ENCODE data around the gene B4GAT1.
"Not testable (repeated sequence)": the region's sequence is repeated elsewhere in the genome, so short reads cannot be mapped to it uniquely, and the experiment has no call there.

The B4GAT1 gene

GRCh38 chr11:66362481-66363147 lies 15.2 kb upstream of the B4GAT1 start:
- DNase-seq = no peak

- DNase-seq = no peak
These were observed 14.1 kb upstream of the B4GAT1 start for GRCh38 chr11:66361502-66361941.

- DNase-seq = no peak
These were observed 13.1 kb upstream of the B4GAT1 start for GRCh38 chr11:66360406-66361073.

GRCh38 chr11:66359662-66360087 lies 12.2 kb upstream of the B4GAT1 start:
- DNase-seq = no peak

- not testable (repeated sequence) for DNase-seq
These were observed 3.3 kb upstream of the B4GAT1 start for GRCh38 chr11:66350560-66351235.

- DNase-seq = no peak
These were observed 1.6 kb upstream of the B4GAT1 start for GRCh38 chr11:66349084-66349386.

- DNase-seq = no peak
These were observed 679 bp downstream of the B4GAT1 start for GRCh38 chr11:66346476-66347424.

- no peak for DNase-seq
These were observed 2.1 kb downstream of the B4GAT1 start for GRCh38 chr11:66345316-66345649.

- DNase-seq = peak; percentile 90
These were observed 2.7 kb downstream of the B4GAT1 start, which contains the start of gene BRMS1 for GRCh38 chr11:66344550-66345315. BRMS1 (minus strand) TSS chr11:66345104; CDS start chr11:66342234, 2,870 bp downstream.

GRCh38 chr11:66343176-66343575 lies 4.3 kb downstream of the B4GAT1 start:
- DNase-seq = no peak

- DNase-seq = no peak
These were observed 5.8 kb downstream of the B4GAT1 start for GRCh38 chr11:66341502-66342126.

- no peak for DNase-seq
These were observed 6.6 kb downstream of the B4GAT1 start for GRCh38 chr11:66340596-66341501.

GRCh38 chr11:66339686-66340483 lies 7.5 kb downstream of the B4GAT1 start:
- no peak for DNase-seq

GRCh38 chr11:66339162-66339675 lies 8.2 kb downstream of the B4GAT1 start:
- DNase-seq = no peak

GRCh38 chr11:66338276-66339161 lies 8.9 kb downstream of the B4GAT1 start:
- no peak for DNase-seq

GRCh38 chr11:66337103-66337899 lies 10.1 kb downstream of the B4GAT1 start:
- DNase-seq = no peak
